Hepatocyte (in vitro differentiated cells): Measurements from ENCODE around the gene SLC17A8.

Experiments used
- CTCF ChIP-seq: fragments of 200-600 bp; sonication (generic); IDR thresholded peaks from 2 replicates; pipeline ENCODE4 v1.5.1; 2016; ENCODE audit warnings: antibody characterized with exemption, mild to moderate bottlenecking; ENCODE audit not compliant: poor library complexity
- EZH2 ChIP-seq: fragments of 200-600 bp; sonication (generic); IDR thresholded peaks from 2 replicates; pipeline ENCODE4 v1.6.1; 2016; ENCODE audit warnings: antibody characterized with exemption, mild to moderate bottlenecking, borderline replicate concordance

- TF ChIP-seq CTCF = no peak
- TF ChIP-seq EZH2 = no peak
Observed at GRCh38 chr12:100365411-100365810, 8.5 kb downstream of the SLC17A8 start.
